ENCODE data around the gene UBE4A.

The UBE4A gene

GRCh38 chr11:118439646-118440045 lies 80.2 kb downstream of the UBE4A start:
- no peak for DNase-seq

- no peak for DNase-seq
Observed at GRCh38 chr11:118441770-118442275, 82.4 kb downstream of the UBE4A start.

GRCh38 chr11:118442301-118442700 lies 82.9 kb downstream of the UBE4A start:
- no peak for DNase-seq

GRCh38 chr11:118442908-118443589 lies 83.6 kb downstream of the UBE4A start:
- no peak for DNase-seq

- no peak for DNase-seq
Observed at GRCh38 chr11:118443590-118444218, 84.3 kb downstream of the UBE4A start.

- no peak for DNase-seq
Observed at GRCh38 chr11:118447423-118447822, 88.0 kb downstream of the UBE4A start.

GRCh38 chr11:118448294-118448693 lies 88.9 kb downstream of the UBE4A start:
- DNase-seq: no peak

Data from eye (tissue), 1 donor.